Liver (tissue), 9 donors: ENCODE measurements around the gene CRTC2. TPM values are rescaled to one million over a fixed set of nuclear protein-coding genes. Genes with fewer than 3 reads are reported as not detected.

Source experiments
- DNase-seq: peaks from one replicate; pipeline ENCODE4 v3.0.0-alpha.2; 2017; ENCODE audit warnings: low spot score
- H3K27ac ChIP-seq, 2 donors: one replicate each; pipeline ENCODE4 v1.7.0; 2013; ENCODE audit warnings: inconsistent platforms in 2 of 2, low read length in 2 of 2, control low read depth in 1 of 2, low read depth in 1 of 2, mild to moderate bottlenecking in 1 of 2
- H3K27me3 ChIP-seq, 4 donors: one replicate each; pipeline versions ENCODE4 v1.6.1 to v1.7.0; 2013; ENCODE audit warnings: low read length in 3 of 4, inconsistent platforms in 1 of 4, mild to moderate bottlenecking in 1 of 4, moderate library complexity in 1 of 4; ENCODE audit not compliant: control insufficient read depth in 4 of 4, insufficient read depth in 4 of 4
- H3K36me3 ChIP-seq, 4 donors: one replicate each; pipeline versions ENCODE4 v1.6.1 to v1.7.0; 2013; ENCODE audit warnings: low read length in 3 of 4, mild to moderate bottlenecking in 3 of 4, low read depth in 1 of 4, moderate library complexity in 1 of 4; ENCODE audit not compliant: control insufficient read depth in 4 of 4, insufficient read depth in 3 of 4
- H3K4me1 ChIP-seq, 4 donors: one replicate each; pipeline versions ENCODE4 v1.6.1 to v1.7.0; 2013; ENCODE audit warnings: low read length in 3 of 4, mild to moderate bottlenecking in 3 of 4, moderate library complexity in 1 of 4; ENCODE audit not compliant: control insufficient read depth in 4 of 4, insufficient read depth in 4 of 4
- H3K4me3 ChIP-seq, 3 donors: one replicate each; pipeline versions ENCODE4 v1.6.1 to v1.7.0; 2013; ENCODE audit warnings: low read length in 3 of 3, control low read depth in 1 of 3, low read depth in 1 of 3, mild to moderate bottlenecking in 1 of 3
- H3K9ac ChIP-seq, 2 donors: one replicate each; pipeline ENCODE4 v1.7.0; 2013; ENCODE audit warnings: low read length in 2 of 2, mild to moderate bottlenecking in 2 of 2, moderate library complexity in 2 of 2, control low read depth in 1 of 2, low read depth in 1 of 2
- H3K9me3 ChIP-seq, 4 donors: one replicate each; pipeline versions ENCODE4 v1.6.1 to v1.7.0; 2013; ENCODE audit warnings: low read length in 3 of 4; ENCODE audit not compliant: control insufficient read depth in 4 of 4
- CTCF ChIP-seq: fragments of 150-350 bp; IDR thresholded peaks from 2 replicates; pipeline ENCODE4 v1.5.1; 2017; ENCODE audit warnings: improper control_type of control experiment, low read depth, low read length; ENCODE audit not compliant: missing input control
- EGR1 ChIP-seq, 2 donors: IDR thresholded peaks; 2 replicates each; pipeline ENCODE4 v1.6.1; 2016 to 2018; ENCODE audit warnings: antibody characterized with exemption in 2 of 2, low read depth in 2 of 2
- FOXA1 ChIP-seq: IDR thresholded peaks from 2 replicates; pipeline ENCODE4 v1.6.1; 2016; ENCODE audit warnings: antibody characterized with exemption
- FOXA2 ChIP-seq: IDR thresholded peaks from 2 replicates; pipeline ENCODE4 v1.6.1; 2016; ENCODE audit warnings: antibody characterized with exemption
- GABPA ChIP-seq, 2 donors: IDR thresholded peaks in 1 of 2; conservative IDR thresholded peaks in 1 of 2; 2 replicates each; pipeline ENCODE4 v1.6.1; 2016; ENCODE audit warnings: antibody characterized with exemption in 2 of 2, mild to moderate bottlenecking in 1 of 2, moderate library complexity in 1 of 2
- HNF4A ChIP-seq, 2 donors: conservative IDR thresholded peaks; 2 replicates each; pipeline ENCODE4 v1.6.1; 2016; ENCODE audit warnings: antibody characterized with exemption in 2 of 2, mild to moderate bottlenecking in 2 of 2
- HNF4G ChIP-seq: IDR thresholded peaks from 2 replicates; pipeline ENCODE4 v1.6.1; 2016; ENCODE audit warnings: antibody characterized with exemption
- JUND ChIP-seq, 2 donors: IDR thresholded peaks; 2 replicates each; pipeline ENCODE4 v1.6.1; 2016; ENCODE audit warnings: antibody characterized with exemption in 2 of 2
- MAX ChIP-seq: IDR thresholded peaks from 2 replicates; pipeline ENCODE4 v1.6.1; 2016; ENCODE audit warnings: antibody characterized with exemption
- NR2F2 ChIP-seq: IDR thresholded peaks from 2 replicates; pipeline ENCODE4 v1.6.1; 2016; ENCODE audit warnings: antibody characterized with exemption
- RAD21 ChIP-seq, 2 donors: IDR thresholded peaks; 2 replicates each; pipeline ENCODE4 v1.6.1; 2016; ENCODE audit warnings: antibody characterized with exemption in 2 of 2, mild to moderate bottlenecking in 2 of 2
- RXRA ChIP-seq, 2 donors: IDR thresholded peaks; 2 replicates each; pipeline ENCODE4 v1.6.1; 2017 to 2018; ENCODE audit warnings: antibody characterized with exemption in 2 of 2, mild to moderate bottlenecking in 1 of 2
- SP1 ChIP-seq: IDR thresholded peaks from 2 replicates; pipeline ENCODE4 v1.6.1; 2018; ENCODE audit warnings: antibody characterized with exemption, mild to moderate bottlenecking
- TAF1 ChIP-seq: conservative IDR thresholded peaks from 2 replicates; pipeline ENCODE4 v1.6.1; 2016; ENCODE audit warnings: antibody characterized with exemption, mild to moderate bottlenecking
- YY1 ChIP-seq: IDR thresholded peaks from 2 replicates; pipeline ENCODE4 v1.6.1; 2016; ENCODE audit warnings: antibody characterized with exemption, mild to moderate bottlenecking
- WGBS: extraction: QIAGEN DNeasy Blood & Tissue Kit; methylation state at CpG from one replicate; pipeline ENCODE4 v1.1.7; 2013; 5-methylcytosine and 5-hydroxymethylcytosine counted together
- polyA plus RNA-seq, 2 donors: library from polyadenylated mRNA; stranded (reverse) in 1 of 2; unstranded in 1 of 2; fragments of 200-250 nt in 1 of 2; fragments of >200 nt in 1 of 2; fragmentation: Nextera tagmentation in 1 of 2; extraction: Ambion mirVana in 1 of 2; gene quantifications; one replicate each; pipeline versions ENCODE4 v1.2.1 to v1.2.3, GENCODE V29; 2013 to 2015
- total RNA-seq, 2 donors: library from RNA; depleted of rRNA; stranded (reverse); fragments of >200 nt; gene quantifications; one replicate each; pipeline ENCODE4 v1.2.3, GENCODE V29; 2014
- TF ChIP-seq, protein P1 (sequence below): IDR thresholded peaks from 2 replicates; pipeline ENCODE4 v1.6.1; 2016; ENCODE audit warnings: antibody characterized with exemption
- TF ChIP-seq, protein P2 (sequence below): IDR thresholded peaks from 2 replicates; pipeline ENCODE4 v1.6.1; 2016; ENCODE audit warnings: antibody characterized with exemption
- TF ChIP-seq, protein P3 (sequence below): IDR thresholded peaks from 2 replicates; pipeline ENCODE4 v1.6.1; 2016; ENCODE audit warnings: antibody characterized with exemption, mild to moderate bottlenecking
- donor health status: healthy.
- donor health status: healthy.
- donor health status: healthy.
- donor health status: healthy.
- donor health status: healthy.

Gene CRTC2
- total and polyA plus RNA-seq, 4 donors, result 4.9 to 14.9 (median 8.2) TPM

GRCh38 chr1:153922972-153923925, 35.2 kb downstream of the CRTC2 start, which contains the start of gene GATAD2B:
Gene GATAD2B (minus strand): TSS chr1:153922972. CDS start chr1:153828347, 94,625 bp downstream.
- Histone ChIP-seq H3K9ac (peak within 1 kb of the TSS; percentile 80 to 97), H3K27me3 (no peaks in the 10 kb centered on the region), H3K9me3 (no peaks in the 10 kb centered on the region), H3K27ac (peak within 1 kb of the TSS; percentile 77 to 86), H3K4me1 (peaks cover 13 to 32% (median 28%) of the 10 kb centered on the region in 4 donors), H3K36me3 (peaks cover 0 to 3% (median under 1%) of the 10 kb centered on the region in 4 donors), H3K4me3 (peak within 1 kb of the TSS; percentile 83 to 99 (median 98))
- DNase-seq, result peak; percentile 97
- TF ChIP-seq MAX, result peak; percentile 51
- TF ChIP-seq FOXA1, result peak; percentile 4
- TF ChIP-seq EGR1 (IDR thresholded peaks at IDR 0.05; ENCODE audit: low read depth in 2 of 2), result peak; percentile 88 to 89
- TF ChIP-seq GABPA (IDR thresholded peaks at IDR 0.05 in 1 of 2, conservative IDR thresholded peaks at IDR 0.05 in 1 of 2), result peak; percentile 26 to 66
- TF ChIP-seq YY1, result peak; percentile 93
- TF ChIP-seq HNF4G, result no peak
- TF ChIP-seq FOXA2, result no peak
- TF ChIP-seq, protein P1, sequence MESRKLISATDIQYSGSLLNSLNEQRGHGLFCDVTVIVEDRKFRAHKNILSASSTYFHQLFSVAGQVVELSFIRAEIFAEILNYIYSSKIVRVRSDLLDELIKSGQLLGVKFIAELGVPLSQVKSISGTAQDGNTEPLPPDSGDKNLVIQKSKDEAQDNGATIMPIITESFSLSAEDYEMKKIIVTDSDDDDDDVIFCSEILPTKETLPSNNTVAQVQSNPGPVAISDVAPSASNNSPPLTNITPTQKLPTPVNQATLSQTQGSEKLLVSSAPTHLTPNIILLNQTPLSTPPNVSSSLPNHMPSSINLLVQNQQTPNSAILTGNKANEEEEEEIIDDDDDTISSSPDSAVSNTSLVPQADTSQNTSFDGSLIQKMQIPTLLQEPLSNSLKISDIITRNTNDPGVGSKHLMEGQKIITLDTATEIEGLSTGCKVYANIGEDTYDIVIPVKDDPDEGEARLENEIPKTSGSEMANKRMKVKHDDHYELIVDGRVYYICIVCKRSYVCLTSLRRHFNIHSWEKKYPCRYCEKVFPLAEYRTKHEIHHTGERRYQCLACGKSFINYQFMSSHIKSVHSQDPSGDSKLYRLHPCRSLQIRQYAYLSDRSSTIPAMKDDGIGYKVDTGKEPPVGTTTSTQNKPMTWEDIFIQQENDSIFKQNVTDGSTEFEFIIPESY, result peak; percentile 90
- TF ChIP-seq JUND (IDR thresholded peaks at IDR 0.05), result peak in 1 of 2 donors; percentile 14
- peak in 1 of 2 donors; percentile 44 for TF ChIP-seq HNF4A (conservative IDR thresholded peaks at IDR 0.05)
- no peak for TF ChIP-seq CTCF
- TF ChIP-seq, protein P2, sequence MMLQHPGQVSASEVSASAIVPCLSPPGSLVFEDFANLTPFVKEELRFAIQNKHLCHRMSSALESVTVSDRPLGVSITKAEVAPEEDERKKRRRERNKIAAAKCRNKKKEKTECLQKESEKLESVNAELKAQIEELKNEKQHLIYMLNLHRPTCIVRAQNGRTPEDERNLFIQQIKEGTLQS, result no peak
- peak; percentile 70 for TF ChIP-seq TAF1
- TF ChIP-seq RXRA (IDR thresholded peaks at IDR 0.05), result peak; percentile 52 to 65
- peak; percentile 79 for TF ChIP-seq NR2F2
- peak; percentile 95 for TF ChIP-seq SP1
- TF ChIP-seq, protein P3, sequence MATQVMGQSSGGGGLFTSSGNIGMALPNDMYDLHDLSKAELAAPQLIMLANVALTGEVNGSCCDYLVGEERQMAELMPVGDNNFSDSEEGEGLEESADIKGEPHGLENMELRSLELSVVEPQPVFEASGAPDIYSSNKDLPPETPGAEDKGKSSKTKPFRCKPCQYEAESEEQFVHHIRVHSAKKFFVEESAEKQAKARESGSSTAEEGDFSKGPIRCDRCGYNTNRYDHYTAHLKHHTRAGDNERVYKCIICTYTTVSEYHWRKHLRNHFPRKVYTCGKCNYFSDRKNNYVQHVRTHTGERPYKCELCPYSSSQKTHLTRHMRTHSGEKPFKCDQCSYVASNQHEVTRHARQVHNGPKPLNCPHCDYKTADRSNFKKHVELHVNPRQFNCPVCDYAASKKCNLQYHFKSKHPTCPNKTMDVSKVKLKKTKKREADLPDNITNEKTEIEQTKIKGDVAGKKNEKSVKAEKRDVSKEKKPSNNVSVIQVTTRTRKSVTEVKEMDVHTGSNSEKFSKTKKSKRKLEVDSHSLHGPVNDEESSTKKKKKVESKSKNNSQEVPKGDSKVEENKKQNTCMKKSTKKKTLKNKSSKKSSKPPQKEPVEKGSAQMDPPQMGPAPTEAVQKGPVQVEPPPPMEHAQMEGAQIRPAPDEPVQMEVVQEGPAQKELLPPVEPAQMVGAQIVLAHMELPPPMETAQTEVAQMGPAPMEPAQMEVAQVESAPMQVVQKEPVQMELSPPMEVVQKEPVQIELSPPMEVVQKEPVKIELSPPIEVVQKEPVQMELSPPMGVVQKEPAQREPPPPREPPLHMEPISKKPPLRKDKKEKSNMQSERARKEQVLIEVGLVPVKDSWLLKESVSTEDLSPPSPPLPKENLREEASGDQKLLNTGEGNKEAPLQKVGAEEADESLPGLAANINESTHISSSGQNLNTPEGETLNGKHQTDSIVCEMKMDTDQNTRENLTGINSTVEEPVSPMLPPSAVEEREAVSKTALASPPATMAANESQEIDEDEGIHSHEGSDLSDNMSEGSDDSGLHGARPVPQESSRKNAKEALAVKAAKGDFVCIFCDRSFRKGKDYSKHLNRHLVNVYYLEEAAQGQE, result peak; percentile 67
- peak; percentile 45 to 50 for TF ChIP-seq RAD21 (IDR thresholded peaks at IDR 0.05)
- under 1% methylated on average over 53 of the region's 53 CpGs for WGBS
